IPS-NIHi11 (cell line): Measurements from ENCODE around the gene HUNK.

ENCODE experiments used
- DNase-seq: peaks from one replicate; pipeline ENCODE4 v3.0.0; 2012; ENCODE audit warnings: mixed read lengths, low spot score

Gene HUNK

DNA sequence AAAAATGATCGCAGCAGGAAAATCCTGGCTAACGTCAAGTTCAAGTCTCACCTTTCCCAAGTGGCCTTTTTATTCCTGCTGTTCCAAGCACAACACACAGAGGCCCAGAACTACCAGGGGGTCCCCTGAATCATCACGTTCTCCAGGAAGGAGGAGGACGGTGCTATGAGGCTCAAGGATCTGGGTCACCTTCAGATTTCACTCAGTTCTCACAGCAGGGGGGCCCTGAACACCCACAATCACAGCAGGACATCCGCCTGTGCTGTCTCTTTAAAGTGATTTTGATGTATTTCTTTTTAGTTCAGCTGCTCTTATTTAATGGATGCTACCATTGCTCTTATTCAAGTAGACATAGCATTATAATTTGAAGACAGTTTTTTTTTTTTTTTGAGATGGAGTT, 173.4 kb downstream of the HUNK start:
- DNase-seq = no peak

GRCh38 chr21:32048353-32048752, 175.5 kb downstream of the HUNK start:
- DNase-seq = no peak
